ENCODE measurements around the gene RAD23A.

The RAD23A gene

GRCh38 chr19:12932392-12933286, 13.0 kb upstream of the RAD23A start:
- DNase-seq (ENCODE audit: low spot score in 2 of 2), result no peak
- Mint-ChIP-seq H3K4me1 (peaks cover 25% of the 10 kb centered on the region), H3K27ac (peak overlapping the region; percentile 90), H3K27me3 (no peaks in the 10 kb centered on the region), H3K9me3 (no peaks in the 10 kb centered on the region), H3K36me3 (peaks cover 7% of the 10 kb centered on the region), H3K4me3 (peak overlapping the region; percentile 97)
- ATAC-seq (ENCODE audit: low read depth), result no peak

- peak; percentile 57 for ATAC-seq (ENCODE audit: low read depth)
- no peaks in the 10 kb centered on the region for H3K9me3 Mint-ChIP-seq
- peak within 1 kb of the TSS; percentile 97 for H3K4me3 Mint-ChIP-seq
- peak within 1 kb of the TSS; percentile 90 for H3K27ac Mint-ChIP-seq
- H3K4me1 Mint-ChIP-seq, result peaks cover 28% of the 10 kb centered on the region
- DNase-seq (ENCODE audit: low spot score in 2 of 2), result peak; percentile 72 to 75
- peaks cover 5% of the 10 kb centered on the region for H3K36me3 Mint-ChIP-seq
- no peaks in the 10 kb centered on the region for H3K27me3 Mint-ChIP-seq
Measured at GRCh38 chr19:12933287-12934072, 12.2 kb upstream of the RAD23A start, which contains the start of gene FARSA. Gene FARSA, minus strand, starts transcription at chr19:12933711. Its CDS starts 15 bp downstream, at chr19:12933696.

GRCh38 chr19:12935071-12935470, 10.6 kb upstream of the RAD23A start:
- no peaks in the 10 kb centered on the region for H3K27me3 Mint-ChIP-seq
- H3K4me1 Mint-ChIP-seq, result peaks cover 35% of the 10 kb centered on the region
- DNase-seq (ENCODE audit: low spot score in 2 of 2) (no peak), ATAC-seq (ENCODE audit: low read depth) (no peak)
- H3K27ac Mint-ChIP-seq, result no peak overlapping the region
- H3K4me3 Mint-ChIP-seq, result no peak overlapping the region
- peaks cover 8% of the 10 kb centered on the region for H3K36me3 Mint-ChIP-seq
- H3K9me3 Mint-ChIP-seq, result no peaks in the 10 kb centered on the region

DNA sequence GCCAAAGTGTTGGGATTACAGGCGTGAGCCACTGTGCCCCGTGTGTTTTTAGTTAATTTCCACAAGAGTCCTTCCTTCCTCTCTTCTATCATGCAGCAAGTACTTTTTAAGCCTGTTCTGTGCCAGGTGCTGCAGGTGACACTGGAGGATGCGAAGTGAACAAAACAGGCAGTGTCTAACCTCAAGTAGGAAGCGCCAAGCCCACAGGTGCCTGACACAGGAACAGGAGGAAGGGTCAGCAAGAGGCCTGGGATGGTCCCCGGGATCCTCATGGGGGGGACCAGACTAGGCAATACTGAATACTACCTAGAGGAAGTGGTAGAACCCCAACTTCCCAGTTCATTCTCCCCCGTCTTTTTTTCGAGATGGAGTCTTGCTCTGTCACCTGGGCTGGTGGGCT, 9.1 kb upstream of the RAD23A start:
- Mint-ChIP-seq H3K4me1 (peaks cover 41% of the 10 kb centered on the region), H3K4me3 (no peak overlapping the region), H3K36me3 (peaks cover 16% of the 10 kb centered on the region), H3K27ac (no peak overlapping the region), H3K9me3 (no peaks in the 10 kb centered on the region), H3K27me3 (no peaks in the 10 kb centered on the region)
- ATAC-seq (ENCODE audit: low read depth) (no peak), DNase-seq (ENCODE audit: low spot score in 2 of 2) (no peak)

- DNase-seq (ENCODE audit: low spot score in 2 of 2) (no peak), ATAC-seq (ENCODE audit: low read depth) (no peak)
- H3K36me3 Mint-ChIP-seq, result peaks cover 17% of the 10 kb centered on the region
- H3K4me1 Mint-ChIP-seq, result peaks cover 38% of the 10 kb centered on the region
- no peaks in the 10 kb centered on the region for H3K27me3 Mint-ChIP-seq
- H3K9me3 Mint-ChIP-seq, result no peaks in the 10 kb centered on the region
- peak overlapping the region; percentile 97 for H3K27ac Mint-ChIP-seq
- peak overlapping the region; percentile 99 for H3K4me3 Mint-ChIP-seq
Measured at GRCh38 chr19:12937093-12937926, 8.4 kb upstream of the RAD23A start.

GRCh38 chr19:12937927-12938778, 7.5 kb upstream of the RAD23A start, which contains the start of gene CALR:
Gene CALR, plus strand, starts transcription at chr19:12938609. Its CDS starts 71 bp downstream, at chr19:12938680.
- ATAC-seq (ENCODE audit: low read depth) (peak; percentile 84), DNase-seq (ENCODE audit: low spot score in 2 of 2) (peak; percentile 98)
- no peaks in the 10 kb centered on the region for H3K9me3 Mint-ChIP-seq
- H3K4me3 Mint-ChIP-seq, result peak within 1 kb of the TSS; percentile 99
- H3K27ac Mint-ChIP-seq, result peak within 1 kb of the TSS; percentile 97
- peaks cover 32% of the 10 kb centered on the region for H3K4me1 Mint-ChIP-seq
- H3K36me3 Mint-ChIP-seq, result peaks cover 18% of the 10 kb centered on the region
- no peaks in the 10 kb centered on the region for H3K27me3 Mint-ChIP-seq

- ATAC-seq (ENCODE audit: low read depth), result peak; percentile 15
- Mint-ChIP-seq H3K9me3 (no peaks in the 10 kb centered on the region), H3K27ac (peak overlapping the region; percentile 97), H3K27me3 (no peaks in the 10 kb centered on the region), H3K36me3 (peaks cover 24% of the 10 kb centered on the region), H3K4me1 (peaks cover 35% of the 10 kb centered on the region), H3K4me3 (peak overlapping the region; percentile 99)
- DNase-seq (ENCODE audit: low spot score in 2 of 2), result no peak
Measured at GRCh38 chr19:12938779-12939601, 6.7 kb upstream of the RAD23A start.

DNA sequence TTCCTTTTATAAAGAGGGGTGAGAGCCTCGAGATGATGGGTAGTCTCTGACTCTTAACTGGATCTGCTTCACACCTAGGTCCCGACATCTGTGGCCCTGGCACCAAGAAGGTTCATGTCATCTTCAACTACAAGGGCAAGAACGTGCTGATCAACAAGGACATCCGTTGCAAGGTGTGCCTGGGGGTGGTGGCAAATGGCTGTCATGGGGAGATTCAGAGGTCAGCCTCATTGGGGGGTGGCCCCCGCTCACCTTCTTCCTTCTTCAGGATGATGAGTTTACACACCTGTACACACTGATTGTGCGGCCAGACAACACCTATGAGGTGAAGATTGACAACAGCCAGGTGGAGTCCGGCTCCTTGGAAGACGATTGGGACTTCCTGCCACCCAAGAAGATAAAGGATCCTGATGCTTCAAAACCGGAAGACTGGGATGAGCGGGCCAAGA, 5.7 kb upstream of the RAD23A start:
- peaks cover 27% of the 10 kb centered on the region for H3K36me3 Mint-ChIP-seq
- H3K4me3 Mint-ChIP-seq, result peak overlapping the region; percentile 99
- DNase-seq (ENCODE audit: low spot score in 2 of 2), result no peak
- H3K27me3 Mint-ChIP-seq, result no peaks in the 10 kb centered on the region
- H3K27ac Mint-ChIP-seq, result peak overlapping the region; percentile 97
- H3K4me1 Mint-ChIP-seq, result peaks cover 37% of the 10 kb centered on the region
- no peaks in the 10 kb centered on the region for H3K9me3 Mint-ChIP-seq
- no peak for ATAC-seq (ENCODE audit: low read depth)

GRCh38 chr19:12940897-12941296, 4.8 kb upstream of the RAD23A start:
- peak overlapping the region; percentile 99 for H3K4me3 Mint-ChIP-seq
- H3K27me3 Mint-ChIP-seq, result no peaks in the 10 kb centered on the region
- H3K27ac Mint-ChIP-seq, result peak overlapping the region; percentile 15
- peaks cover 27% of the 10 kb centered on the region for H3K36me3 Mint-ChIP-seq
- H3K9me3 Mint-ChIP-seq, result no peaks in the 10 kb centered on the region
- peaks cover 40% of the 10 kb centered on the region for H3K4me1 Mint-ChIP-seq
- DNase-seq (ENCODE audit: low spot score in 2 of 2) (no peak), ATAC-seq (ENCODE audit: low read depth) (no peak)

- ATAC-seq (ENCODE audit: low read depth) (no peak), DNase-seq (ENCODE audit: low spot score in 2 of 2) (no peak)
- Mint-ChIP-seq H3K27ac (peak overlapping the region; percentile 91), H3K9me3 (no peaks in the 10 kb centered on the region), H3K36me3 (peaks cover 32% of the 10 kb centered on the region), H3K27me3 (no peaks in the 10 kb centered on the region), H3K4me3 (no peak overlapping the region), H3K4me1 (peaks cover 29% of the 10 kb centered on the region)
Measured at GRCh38 chr19:12943437-12944044, 2.1 kb upstream of the RAD23A start.

- Mint-ChIP-seq H3K4me3 (no peak overlapping the region), H3K4me1 (peaks cover 26% of the 10 kb centered on the region), H3K27me3 (no peaks in the 10 kb centered on the region), H3K36me3 (peaks cover 28% of the 10 kb centered on the region), H3K27ac (peak overlapping the region; percentile 91), H3K9me3 (no peaks in the 10 kb centered on the region)
- DNase-seq (ENCODE audit: low spot score in 2 of 2) (no peak), ATAC-seq (ENCODE audit: low read depth) (no peak)
Measured at GRCh38 chr19:12944104-12944674, 1.5 kb upstream of the RAD23A start.

Data from memory B cell (primary cell).